DND-41 (cell line): Measurements from ENCODE around the gene PIM2.

Experiments used
- ATAC-seq: fragments of 200-7000 bp; cut with Tn5 transposase; 3 replicates; pipeline ENCODE4 v1.9.1; 2021; ENCODE audit warnings: low read depth; ENCODE audit not compliant: insufficient read depth
- DNase-seq: peaks from one replicate; pipeline ENCODE4 v3.0.0-alpha.2; 2020
- H2AFZ ChIP-seq: 2 replicates; pipeline ENCODE4 v1.6.0; 2012; ENCODE audit warnings: low read depth, low read length
- H3K27ac ChIP-seq: 2 replicates; pipeline ENCODE4 v1.5.1; 2012; ENCODE audit warnings: low read length, inconsistent platforms
- H3K27me3 ChIP-seq: fragments of 200-600 bp; sonication (generic); 2 replicates; pipeline ENCODE4 v1.6.0; 2012; ENCODE audit warnings: low read length, mild to moderate bottlenecking, inconsistent platforms; ENCODE audit not compliant: insufficient read depth, poor library complexity
- H3K36me3 ChIP-seq: 2 replicates; pipeline ENCODE4 v1.5.1; 2012; ENCODE audit warnings: low read length, inconsistent platforms; ENCODE audit not compliant: insufficient read depth
- H3K4me1 ChIP-seq: 2 replicates; pipeline ENCODE4 v1.5.1; 2012; ENCODE audit warnings: mild to moderate bottlenecking, low read length; ENCODE audit not compliant: insufficient read depth
- H3K4me2 ChIP-seq: 2 replicates; pipeline ENCODE4 v1.6.0; 2012; ENCODE audit warnings: mild to moderate bottlenecking, moderate library complexity, low read length, inconsistent platforms; ENCODE audit not compliant: insufficient read depth
- H3K4me3 ChIP-seq, 2 experiments: fragments of 200-600 bp in 1 of 2; shearing (Covaris generic) in 1 of 2; 2 replicates each; pipeline ENCODE4 v1.5.1; 2012 to 2016; ENCODE audit warnings: inconsistent platforms in 2 of 2, low read length in 2 of 2, mild to moderate bottlenecking in 2 of 2, low read depth in 1 of 2, moderate library complexity in 1 of 2
- H3K79me2 ChIP-seq: 2 replicates; pipeline ENCODE4 v1.6.0; 2012; ENCODE audit warnings: low read length, inconsistent platforms; ENCODE audit not compliant: insufficient read depth
- H3K9ac ChIP-seq: 2 replicates; pipeline ENCODE4 v1.6.0; 2012; ENCODE audit warnings: low read depth, mild to moderate bottlenecking, inconsistent platforms, low read length, moderate library complexity
- H3K9me3 ChIP-seq: 2 replicates; pipeline ENCODE4 v1.5.1; 2012; ENCODE audit warnings: low read length, moderate library complexity, mild to moderate bottlenecking, inconsistent platforms; ENCODE audit not compliant: insufficient read depth, severe bottlenecking
- H4K20me1 ChIP-seq: 2 replicates; pipeline ENCODE4 v1.6.0; 2012; ENCODE audit warnings: low read length; ENCODE audit not compliant: insufficient read depth
- EZH2 ChIP-seq: IDR thresholded peaks from 3 replicates; pipeline ENCODE4 v1.6.1; 2012; ENCODE audit warnings: borderline replicate concordance, low read depth, mild to moderate bottlenecking, moderate library complexity, low read length, inconsistent platforms; ENCODE audit not compliant: severe bottlenecking
- TF ChIP-seq, protein P1 (sequence below): IDR thresholded peaks from 2 replicates; pipeline ENCODE4 v1.5.1; 2012; ENCODE audit warnings: borderline replicate concordance, low read length, moderate library complexity, mild to moderate bottlenecking; ENCODE audit not compliant: poor library complexity, severe bottlenecking; ENCODE audit errors: extremely low read depth

Gene PIM2

DNA sequence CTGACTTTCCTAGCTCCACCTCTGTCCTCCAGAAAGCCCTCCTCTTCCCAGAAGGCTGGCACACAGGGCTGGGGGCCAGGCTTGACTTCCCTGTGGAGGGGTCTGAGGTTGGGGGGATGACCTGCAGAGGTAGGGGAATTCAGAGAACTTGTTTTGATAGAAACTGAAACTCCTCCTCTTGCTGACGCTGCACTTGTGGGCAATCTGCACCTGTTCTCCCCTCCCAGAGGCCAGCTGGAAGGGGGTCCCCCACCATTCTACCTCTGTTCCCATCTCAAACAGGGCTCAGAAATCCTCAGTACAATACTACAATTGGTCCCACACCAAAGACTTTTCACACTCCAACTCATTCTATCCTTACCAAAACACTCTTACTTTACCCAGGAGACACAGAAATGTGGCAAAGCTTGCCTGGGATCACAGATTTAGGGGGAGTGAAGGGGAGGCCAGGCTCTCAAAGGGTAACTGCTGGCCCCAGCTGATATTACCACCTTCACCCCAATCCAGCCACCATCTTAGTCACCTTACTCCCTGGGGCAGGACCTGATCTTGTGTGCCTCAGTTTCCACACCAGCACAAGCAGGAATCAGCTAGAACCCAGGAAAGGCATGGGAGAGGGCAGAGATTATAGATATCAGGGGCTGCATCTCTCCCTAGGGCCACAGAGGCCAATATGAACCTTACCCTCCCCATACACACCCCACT lies 20.0 kb upstream of the PIM2 start:
- H3K27me3 ChIP-seq = no peaks in the 10 kb centered on the region
- H2AFZ ChIP-seq = no peak overlapping the region
- H3K4me1 ChIP-seq = peaks cover 48% of the 10 kb centered on the region
- peaks cover 63% of the 10 kb centered on the region for H3K79me2 ChIP-seq
- peak overlapping the region; percentile 44; the same call in 1 of the 2 replicates for H3K27ac ChIP-seq
- no peaks in the 10 kb centered on the region for H3K9me3 ChIP-seq
- no peak for TF ChIP-seq EZH2
- TF ChIP-seq, protein P1, sequence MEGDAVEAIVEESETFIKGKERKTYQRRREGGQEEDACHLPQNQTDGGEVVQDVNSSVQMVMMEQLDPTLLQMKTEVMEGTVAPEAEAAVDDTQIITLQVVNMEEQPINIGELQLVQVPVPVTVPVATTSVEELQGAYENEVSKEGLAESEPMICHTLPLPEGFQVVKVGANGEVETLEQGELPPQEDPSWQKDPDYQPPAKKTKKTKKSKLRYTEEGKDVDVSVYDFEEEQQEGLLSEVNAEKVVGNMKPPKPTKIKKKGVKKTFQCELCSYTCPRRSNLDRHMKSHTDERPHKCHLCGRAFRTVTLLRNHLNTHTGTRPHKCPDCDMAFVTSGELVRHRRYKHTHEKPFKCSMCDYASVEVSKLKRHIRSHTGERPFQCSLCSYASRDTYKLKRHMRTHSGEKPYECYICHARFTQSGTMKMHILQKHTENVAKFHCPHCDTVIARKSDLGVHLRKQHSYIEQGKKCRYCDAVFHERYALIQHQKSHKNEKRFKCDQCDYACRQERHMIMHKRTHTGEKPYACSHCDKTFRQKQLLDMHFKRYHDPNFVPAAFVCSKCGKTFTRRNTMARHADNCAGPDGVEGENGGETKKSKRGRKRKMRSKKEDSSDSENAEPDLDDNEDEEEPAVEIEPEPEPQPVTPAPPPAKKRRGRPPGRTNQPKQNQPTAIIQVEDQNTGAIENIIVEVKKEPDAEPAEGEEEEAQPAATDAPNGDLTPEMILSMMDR = no peak
- H3K36me3 ChIP-seq = peaks cover 66% of the 10 kb centered on the region
- ATAC-seq = no peak
- H3K4me2 ChIP-seq = no peak overlapping the region
- peaks cover 79% of the 10 kb centered on the region for H4K20me1 ChIP-seq
- peak; percentile 20 for DNase-seq
- H3K4me3 ChIP-seq = no peak overlapping the region
- H3K9ac ChIP-seq = no peak overlapping the region

DNA sequence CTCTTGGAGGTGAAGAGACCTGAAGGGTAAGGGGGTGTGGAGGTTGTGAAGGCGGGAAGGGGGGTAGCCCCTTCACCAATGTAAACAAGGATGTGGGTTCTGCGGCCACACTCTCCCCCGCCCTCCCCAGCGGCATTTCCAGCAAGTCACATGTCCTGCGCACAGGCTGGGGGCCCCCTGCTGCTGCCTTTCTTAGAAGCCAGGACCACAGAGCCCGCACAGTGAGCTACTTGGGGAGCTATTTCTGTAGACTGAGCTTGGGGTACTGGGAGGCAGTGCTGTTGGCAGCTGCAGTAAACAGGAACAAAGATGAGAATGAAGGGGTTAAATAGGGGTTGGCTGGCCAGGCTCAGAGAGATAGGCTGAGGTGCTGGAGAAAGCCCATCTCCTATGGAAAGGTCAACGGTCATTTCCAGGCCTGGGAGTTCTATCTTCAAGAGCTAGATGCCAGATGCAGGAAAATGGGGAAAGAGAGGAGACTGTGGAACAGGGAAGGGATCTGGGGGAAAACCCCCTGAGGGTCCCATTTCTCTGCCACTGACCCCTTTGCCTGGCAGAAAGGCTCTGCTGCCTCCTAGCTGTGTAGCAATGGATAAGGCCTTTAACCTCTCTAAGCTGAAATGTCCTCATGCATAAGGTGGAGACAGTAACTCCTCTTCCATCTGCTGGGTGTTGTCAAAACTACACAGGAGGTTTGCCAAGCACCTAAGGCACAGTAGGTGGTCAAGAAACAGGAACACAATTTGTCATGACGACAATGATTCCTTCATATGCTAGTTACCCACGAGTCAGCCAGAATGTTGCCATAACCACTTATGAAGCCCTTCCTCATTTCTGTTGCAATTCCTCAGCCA lies 18.5 kb upstream of the PIM2 start:
- H3K4me3 ChIP-seq = no peak overlapping the region
- no peaks in the 10 kb centered on the region for H3K27me3 ChIP-seq
- TF ChIP-seq, protein P1 = peak; percentile 50
- TF ChIP-seq EZH2 = no peak
- peak; percentile 90 for DNase-seq
- H3K9ac ChIP-seq = 0 out of 2 replicates have a peak overlapping the region, but pooled peaks have one; percentile 8
- peak overlapping the region; percentile 76 for H3K27ac ChIP-seq
- H3K4me2 ChIP-seq = peak overlapping the region; percentile 30
- no peaks in the 10 kb centered on the region for H3K9me3 ChIP-seq
- ATAC-seq = peak; percentile 97
- H3K36me3 ChIP-seq = peaks cover 59% of the 10 kb centered on the region
- H4K20me1 ChIP-seq = peaks cover 68% of the 10 kb centered on the region
- H3K4me1 ChIP-seq = peaks cover 48% of the 10 kb centered on the region
- peaks cover 52% of the 10 kb centered on the region for H3K79me2 ChIP-seq
- H2AFZ ChIP-seq = no peak overlapping the region

DNA sequence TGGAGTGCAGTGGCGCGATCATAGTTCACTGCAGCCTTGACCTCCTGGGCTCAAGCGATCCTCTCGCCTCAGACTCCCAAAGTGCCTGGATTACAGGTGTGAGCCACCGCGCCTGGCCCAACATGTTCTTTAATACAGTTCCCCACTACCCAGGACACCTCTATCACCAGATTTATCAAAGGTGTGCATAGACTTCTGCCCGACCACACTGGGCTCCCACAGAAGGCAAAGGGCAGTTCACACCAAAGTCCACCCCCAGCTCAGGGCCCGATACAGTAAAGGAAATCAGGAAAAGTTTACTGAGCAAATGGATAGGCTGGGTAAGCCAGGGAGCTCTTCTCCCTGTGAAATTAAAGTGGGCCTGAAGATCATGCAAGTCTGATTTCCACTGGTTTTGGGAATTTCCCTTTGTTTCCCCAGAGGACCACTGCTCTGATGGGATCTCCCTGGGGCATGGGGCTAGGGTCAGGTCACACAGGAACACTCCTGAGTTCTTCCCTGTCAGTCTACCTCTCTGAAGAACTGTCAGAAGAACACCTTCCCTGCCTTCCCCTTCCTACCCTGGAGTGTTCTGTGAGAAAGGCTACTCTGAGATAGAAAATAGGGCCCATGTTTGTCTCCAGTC lies 17.7 kb upstream of the PIM2 start:
- no peak for DNase-seq
- Histone ChIP-seq H3K79me2 (peaks cover 45% of the 10 kb centered on the region), H3K9ac (no peak overlapping the region), H3K4me1 (peaks cover 46% of the 10 kb centered on the region), H3K4me2 (no peak overlapping the region), H3K4me3 (no peak overlapping the region), H4K20me1 (peaks cover 62% of the 10 kb centered on the region), H3K27ac (peak overlapping the region; percentile 70; the same call in 1 of the 2 replicates), H2AFZ (no peak overlapping the region), H3K9me3 (no peaks in the 10 kb centered on the region), H3K36me3 (peaks cover 54% of the 10 kb centered on the region), H3K27me3 (no peaks in the 10 kb centered on the region)
- ATAC-seq = no peak
- no peak for TF ChIP-seq EZH2
- TF ChIP-seq, protein P1 = no peak
